Memory B cell (primary cell): ENCODE measurements around the gene MAML3.

ENCODE experiments used
- ATAC-seq: fragments of 150-1000 bp; cut with Tn5 transposase; 2 replicates; pipeline ENCODE4 v1.10.0; 2021; ENCODE audit warnings: low read depth, mild to moderate bottlenecking, moderate library complexity
- DNase-seq, 2 donors: peaks; one replicate each; pipeline ENCODE4 v3.0.0; 2022; ENCODE audit warnings: low spot score in 2 of 2
- H3K27ac Mint-ChIP-seq: one replicate; pipeline ENCODE4 v1.8.0; 2022; ENCODE audit warnings: mild to moderate bottlenecking, moderate library complexity, mixed read lengths
- H3K27me3 Mint-ChIP-seq: one replicate; pipeline ENCODE4 v1.8.0; 2022; ENCODE audit warnings: mixed read lengths
- H3K36me3 Mint-ChIP-seq: one replicate; pipeline ENCODE4 v1.8.0; 2022; ENCODE audit warnings: mild to moderate bottlenecking, mixed read lengths
- H3K4me1 Mint-ChIP-seq: one replicate; pipeline ENCODE4 v1.8.0; 2022; ENCODE audit warnings: mixed read lengths
- H3K4me3 Mint-ChIP-seq: one replicate; pipeline ENCODE4 v1.8.0; 2022; ENCODE audit warnings: mild to moderate bottlenecking, moderate library complexity, mixed read lengths
- H3K9me3 Mint-ChIP-seq: one replicate; pipeline ENCODE4 v1.8.0; 2022; ENCODE audit warnings: mixed read lengths

Gene MAML3

GRCh38 chr4:140096483-140096861, 57.5 kb downstream of the MAML3 start:
- H3K36me3 Mint-ChIP-seq, result peaks cover 2% of the 10 kb centered on the region
- peak overlapping the region; percentile 55 for H3K4me3 Mint-ChIP-seq
- no peak overlapping the region for H3K27ac Mint-ChIP-seq
- ATAC-seq (no peak), DNase-seq (no peak)
- H3K27me3 Mint-ChIP-seq, result peaks cover 28% of the 10 kb centered on the region
- peaks cover 30% of the 10 kb centered on the region for H3K4me1 Mint-ChIP-seq
- H3K9me3 Mint-ChIP-seq, result no peaks in the 10 kb centered on the region

DNA sequence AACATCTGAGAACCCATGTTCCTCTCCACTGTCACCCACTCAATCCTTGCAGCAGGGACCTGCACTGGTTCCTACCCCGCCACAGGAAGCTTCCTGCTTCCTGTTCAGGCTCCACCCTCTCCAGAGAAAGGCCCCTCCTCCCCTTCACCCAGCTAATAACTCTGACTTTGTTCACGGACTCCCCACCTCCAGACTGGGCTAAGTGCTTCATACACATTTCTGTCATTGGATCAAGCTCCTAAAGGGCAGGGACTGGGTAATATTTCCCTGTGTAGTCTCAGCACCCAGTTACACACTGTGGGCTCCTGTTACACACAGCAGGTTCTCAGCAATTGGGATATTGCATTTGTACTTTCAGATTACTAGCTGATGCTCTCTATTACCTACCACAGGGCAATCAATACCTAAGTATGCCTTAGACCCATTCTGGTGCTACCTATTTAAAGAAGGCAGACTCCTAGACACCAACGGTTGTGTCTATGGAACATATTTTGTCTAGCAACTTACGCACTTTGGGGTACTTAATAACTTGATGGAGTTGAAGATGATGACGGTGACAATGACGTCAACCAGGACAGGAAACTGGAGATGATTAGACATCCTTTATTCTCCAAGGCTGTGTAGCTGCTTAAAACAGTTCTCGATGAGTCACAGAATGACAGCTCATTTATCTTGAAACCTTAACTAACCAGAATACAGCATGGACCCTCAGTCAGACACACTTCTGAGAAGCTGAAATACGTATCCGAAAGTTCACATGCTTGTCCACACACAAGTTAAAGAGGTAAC, 58.1 kb downstream of the MAML3 start:
- DNase-seq (no peak), ATAC-seq (peak; percentile 28)
- peaks cover 30% of the 10 kb centered on the region for H3K4me1 Mint-ChIP-seq
- H3K27me3 Mint-ChIP-seq, result peaks cover 28% of the 10 kb centered on the region
- H3K27ac Mint-ChIP-seq, result no peak overlapping the region
- H3K4me3 Mint-ChIP-seq, result peak overlapping the region; percentile 55
- no peaks in the 10 kb centered on the region for H3K9me3 Mint-ChIP-seq
- H3K36me3 Mint-ChIP-seq, result peaks cover 2% of the 10 kb centered on the region

- Mint-ChIP-seq H3K4me1 (peaks cover 30% of the 10 kb centered on the region), H3K36me3 (peaks cover 2% of the 10 kb centered on the region), H3K27me3 (peaks cover 20% of the 10 kb centered on the region), H3K9me3 (no peaks in the 10 kb centered on the region), H3K27ac (no peak overlapping the region), H3K4me3 (peak overlapping the region; percentile 55)
- DNase-seq (peak in 1 of 2 donors; percentile 23), ATAC-seq (peak; percentile 61)
These were observed 59.3 kb downstream of the MAML3 start for GRCh38 chr4:140094438-140095420.

GRCh38 chr4:140092094-140092851, 61.7 kb downstream of the MAML3 start:
- ATAC-seq (no peak), DNase-seq (no peak)
- Mint-ChIP-seq H3K4me3 (no peak overlapping the region), H3K36me3 (peaks cover 2% of the 10 kb centered on the region), H3K4me1 (peaks cover 27% of the 10 kb centered on the region), H3K9me3 (no peaks in the 10 kb centered on the region), H3K27me3 (peaks cover 22% of the 10 kb centered on the region), H3K27ac (no peak overlapping the region)

- no peak for DNase-seq
- ATAC-seq, result no peak
- H3K27me3 Mint-ChIP-seq, result peaks cover 20% of the 10 kb centered on the region
- H3K4me1 Mint-ChIP-seq, result peaks cover 17% of the 10 kb centered on the region
- peaks cover 2% of the 10 kb centered on the region for H3K36me3 Mint-ChIP-seq
- no peak overlapping the region for H3K4me3 Mint-ChIP-seq
- H3K27ac Mint-ChIP-seq, result no peak overlapping the region
- H3K9me3 Mint-ChIP-seq, result no peaks in the 10 kb centered on the region
These were observed 62.7 kb downstream of the MAML3 start for GRCh38 chr4:140091305-140091704.

DNA sequence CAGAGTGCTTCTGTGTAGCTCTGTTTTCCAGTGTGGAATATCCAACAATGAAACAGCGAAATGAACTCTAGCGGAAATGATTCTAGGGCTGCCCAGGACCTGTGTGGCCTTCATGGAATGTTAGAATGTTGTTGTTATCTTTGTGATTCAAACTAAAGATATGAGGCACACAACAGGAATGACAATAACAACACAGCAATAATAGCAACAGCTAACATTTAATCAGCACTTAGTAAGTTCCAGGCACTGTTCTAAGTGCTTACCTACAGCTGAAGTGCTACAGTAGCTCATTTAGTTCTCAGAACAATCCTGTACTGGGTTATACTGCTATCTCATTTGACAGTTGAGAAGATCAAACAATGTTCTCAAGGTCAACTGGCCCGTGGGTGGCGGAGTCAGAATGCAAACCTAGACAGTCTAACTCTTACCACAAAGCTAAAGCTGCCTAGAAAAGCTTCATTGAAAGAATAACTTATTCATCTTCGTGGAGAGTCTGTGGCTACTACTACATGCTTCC, 63.7 kb downstream of the MAML3 start:
- Mint-ChIP-seq H3K27me3 (peaks cover 16% of the 10 kb centered on the region), H3K4me1 (peaks cover 7% of the 10 kb centered on the region), H3K36me3 (no peaks in the 10 kb centered on the region), H3K9me3 (no peaks in the 10 kb centered on the region), H3K27ac (no peak overlapping the region), H3K4me3 (no peak overlapping the region)
- DNase-seq, result no peak
- ATAC-seq, result no peak

- Mint-ChIP-seq H3K27me3 (peaks cover 13% of the 10 kb centered on the region), H3K27ac (no peak overlapping the region), H3K4me1 (no peaks in the 10 kb centered on the region), H3K4me3 (no peak overlapping the region), H3K9me3 (no peaks in the 10 kb centered on the region), H3K36me3 (no peaks in the 10 kb centered on the region)
- DNase-seq, result no peak
- no peak for ATAC-seq
These were observed 64.8 kb downstream of the MAML3 start for GRCh38 chr4:140089216-140089615.

DNA sequence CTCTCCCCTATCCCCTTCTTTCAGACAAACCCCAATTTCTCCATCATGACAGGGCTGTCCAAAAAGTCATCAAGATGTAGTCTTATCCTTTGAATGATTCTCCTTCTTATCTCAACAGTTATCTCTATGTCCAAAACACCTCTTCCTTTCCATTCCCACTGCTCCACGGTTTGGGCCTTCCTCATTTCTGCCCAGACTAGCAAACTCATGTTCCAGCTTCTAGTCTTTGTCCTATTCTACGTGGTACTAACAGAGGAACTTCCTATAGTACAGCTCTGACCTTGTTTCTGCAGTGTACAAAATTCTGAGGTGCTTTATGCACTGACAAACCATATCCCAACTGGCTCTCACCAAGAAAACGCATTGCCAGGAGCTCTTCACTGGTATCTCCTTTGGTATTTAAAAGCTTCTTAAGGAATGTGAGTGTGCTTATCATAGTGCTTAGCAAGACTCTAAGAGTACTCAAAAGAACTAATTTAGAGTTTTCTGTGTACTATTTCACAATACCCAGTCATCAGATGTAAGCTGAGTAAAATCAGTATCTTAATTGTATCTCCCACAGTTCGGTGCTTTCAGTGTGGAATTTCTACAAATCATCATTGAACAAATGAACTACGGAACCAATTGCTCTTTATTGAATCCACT, 65.5 kb downstream of the MAML3 start:
- Mint-ChIP-seq H3K27ac (no peak overlapping the region), H3K4me3 (no peak overlapping the region), H3K36me3 (no peaks in the 10 kb centered on the region), H3K4me1 (no peaks in the 10 kb centered on the region), H3K27me3 (peaks cover 10% of the 10 kb centered on the region), H3K9me3 (no peaks in the 10 kb centered on the region)
- ATAC-seq (no peak), DNase-seq (no peak)

DNA sequence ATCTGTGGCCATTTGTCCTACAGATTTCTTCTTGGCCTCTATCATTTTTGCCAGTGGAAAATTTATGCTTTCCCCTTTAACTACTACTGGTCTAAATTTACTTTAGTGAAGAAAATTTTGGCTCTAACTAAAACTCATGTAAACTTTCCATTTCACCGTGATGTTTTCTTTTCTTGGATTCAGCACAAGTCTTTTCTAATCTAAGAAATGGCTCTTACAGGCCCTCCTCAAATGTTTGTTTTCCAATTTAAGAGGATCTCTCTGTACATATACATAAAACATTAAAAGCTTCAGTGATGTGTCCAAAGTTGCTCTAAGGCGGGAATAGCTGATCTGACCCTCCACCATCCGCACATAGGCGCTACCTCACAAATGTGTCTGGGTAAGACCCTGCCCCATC, 68.1 kb downstream of the MAML3 start:
- DNase-seq (no peak), ATAC-seq (no peak)
- no peaks in the 10 kb centered on the region for H3K9me3 Mint-ChIP-seq
- no peaks in the 10 kb centered on the region for H3K36me3 Mint-ChIP-seq
- H3K27ac Mint-ChIP-seq, result no peak overlapping the region
- peaks cover 9% of the 10 kb centered on the region for H3K27me3 Mint-ChIP-seq
- no peak overlapping the region for H3K4me3 Mint-ChIP-seq
- H3K4me1 Mint-ChIP-seq, result no peaks in the 10 kb centered on the region

- Mint-ChIP-seq H3K4me1 (no peaks in the 10 kb centered on the region), H3K4me3 (no peak overlapping the region), H3K27ac (no peak overlapping the region), H3K27me3 (peaks cover 9% of the 10 kb centered on the region), H3K36me3 (no peaks in the 10 kb centered on the region), H3K9me3 (no peaks in the 10 kb centered on the region)
- DNase-seq (no peak), ATAC-seq (no peak)
These were observed 68.8 kb downstream of the MAML3 start for GRCh38 chr4:140085062-140085622.

- no peak for DNase-seq
- no peak overlapping the region for H3K27ac Mint-ChIP-seq
- H3K4me1 Mint-ChIP-seq, result no peaks in the 10 kb centered on the region
- H3K27me3 Mint-ChIP-seq, result peaks cover 7% of the 10 kb centered on the region
- H3K9me3 Mint-ChIP-seq, result no peaks in the 10 kb centered on the region
- no peaks in the 10 kb centered on the region for H3K36me3 Mint-ChIP-seq
- ATAC-seq, result no peak
- no peak overlapping the region for H3K4me3 Mint-ChIP-seq
These were observed 69.6 kb downstream of the MAML3 start for GRCh38 chr4:140084385-140084784.

GRCh38 chr4:140082391-140082755, 71.6 kb downstream of the MAML3 start:
- DNase-seq (no peak), ATAC-seq (no peak)
- Mint-ChIP-seq H3K36me3 (no peaks in the 10 kb centered on the region), H3K27me3 (peaks cover 4% of the 10 kb centered on the region), H3K4me1 (no peaks in the 10 kb centered on the region), H3K27ac (no peak overlapping the region), H3K4me3 (no peak overlapping the region), H3K9me3 (no peaks in the 10 kb centered on the region)
